H9 (cell line): ENCODE data around the gene HS3ST4. TPM values are rescaled to one million over a fixed set of nuclear protein-coding genes. Genes with fewer than 3 reads are reported as not detected.

Experiments used
- DNase-seq: peaks from one replicate; pipeline ENCODE4 v3.0.0-alpha.2; 2017
- H2AFZ ChIP-seq: one replicate; pipeline ENCODE4 v1.6.1; 2013; ENCODE audit warnings: mild to moderate bottlenecking, low read length, control low read depth, moderate library complexity
- H2AK5ac ChIP-seq: 2 replicates; pipeline ENCODE4 v1.6.1; 2013; ENCODE audit warnings: low read length, control low read depth, mixed read lengths; ENCODE audit not compliant: insufficient read length
- H2BK120ac ChIP-seq: one replicate; pipeline ENCODE4 v1.6.1; 2013; ENCODE audit warnings: low read depth, mild to moderate bottlenecking, low read length, control low read depth, inconsistent platforms; ENCODE audit not compliant: poor library complexity, severe bottlenecking
- H2BK12ac ChIP-seq: 2 replicates; pipeline ENCODE4 v1.6.1; 2013; ENCODE audit warnings: low read length, control low read depth, mixed read lengths, low read depth; ENCODE audit not compliant: insufficient read length
- H2BK15ac ChIP-seq: 2 replicates; pipeline ENCODE4 v1.6.1; 2013; ENCODE audit warnings: low read depth, low read length, control low read depth
- H2BK20ac ChIP-seq: one replicate; pipeline ENCODE4 v1.6.1; 2013; ENCODE audit warnings: low read depth, mild to moderate bottlenecking, low read length, control low read depth, inconsistent platforms; ENCODE audit not compliant: poor library complexity, severe bottlenecking
- H2BK5ac ChIP-seq: 2 replicates; pipeline ENCODE4 v1.6.1; 2013; ENCODE audit warnings: low read length, control low read depth, mixed read lengths; ENCODE audit not compliant: insufficient read length
- H3K14ac ChIP-seq: 2 replicates; pipeline ENCODE4 v1.6.1; 2013; ENCODE audit warnings: low read length, control low read depth; ENCODE audit not compliant: insufficient read depth
- H3K18ac ChIP-seq: 2 replicates; pipeline ENCODE4 v1.6.1; 2013; ENCODE audit warnings: low read depth, mild to moderate bottlenecking, mixed read lengths, low read length, control low read depth; ENCODE audit not compliant: insufficient read length
- H3K23ac ChIP-seq: 2 replicates; pipeline ENCODE4 v1.6.1; 2013; ENCODE audit warnings: low read length, control low read depth, mixed read lengths, low read depth; ENCODE audit not compliant: insufficient read length
- H3K23me2 ChIP-seq: 2 replicates; pipeline ENCODE4 v1.6.1; 2013; ENCODE audit warnings: low read depth, mild to moderate bottlenecking, mixed read lengths, low read length, control low read depth; ENCODE audit not compliant: insufficient read length, poor library complexity, severe bottlenecking
- H3K27ac ChIP-seq: 2 replicates; pipeline ENCODE4 v1.5.1; 2013; ENCODE audit warnings: low read length, control low read depth, mixed read lengths, low read depth; ENCODE audit not compliant: insufficient read length
- H3K27me3 ChIP-seq: 2 replicates; pipeline ENCODE4 v1.6.1; 2013; ENCODE audit warnings: low read length, control low read depth, inconsistent platforms; ENCODE audit not compliant: insufficient read depth
- H3K4ac ChIP-seq: 2 replicates; pipeline ENCODE4 v1.6.1; 2013; ENCODE audit warnings: low read depth, mild to moderate bottlenecking, control low read depth, inconsistent platforms, low read length, moderate library complexity
- H3K4me1 ChIP-seq: 2 replicates; pipeline ENCODE4 v1.6.1; 2013; ENCODE audit warnings: low read length, control low read depth, inconsistent platforms; ENCODE audit not compliant: insufficient read depth
- H3K4me2 ChIP-seq: 2 replicates; pipeline ENCODE4 v1.6.1; 2013; ENCODE audit warnings: low read length, control low read depth, mixed read lengths; ENCODE audit not compliant: insufficient read length, insufficient read depth
- H3K56ac ChIP-seq: 2 replicates; pipeline ENCODE4 v1.6.1; 2013; ENCODE audit warnings: low read depth, mild to moderate bottlenecking, mixed read lengths, low read length, control low read depth; ENCODE audit not compliant: insufficient read length
- H3K79me1 ChIP-seq: 2 replicates; pipeline ENCODE4 v1.6.1; 2013; ENCODE audit warnings: low read depth, mild to moderate bottlenecking, moderate library complexity, low read length, control low read depth, inconsistent platforms; ENCODE audit not compliant: insufficient read depth, poor library complexity, severe bottlenecking
- H3K79me2 ChIP-seq: 2 replicates; pipeline ENCODE4 v1.6.1; 2013; ENCODE audit warnings: low read length, control low read depth, inconsistent platforms; ENCODE audit not compliant: insufficient read depth
- H3K9ac ChIP-seq: 2 replicates; pipeline ENCODE4 v1.6.1; 2013; ENCODE audit warnings: low read length, control low read depth, mixed read lengths; ENCODE audit not compliant: insufficient read length; ENCODE audit errors: extremely low read depth
- H3K9me3 ChIP-seq: one replicate; pipeline ENCODE4 v1.6.1; 2013; ENCODE audit warnings: low read depth, low read length, inconsistent platforms; ENCODE audit not compliant: control insufficient read depth
- H3T11ph ChIP-seq: one replicate; pipeline ENCODE4 v1.6.1; 2013; ENCODE audit warnings: mild to moderate bottlenecking, low read length, control low read depth, inconsistent platforms
- H4K20me1 ChIP-seq: one replicate; pipeline ENCODE4 v1.6.1; 2013; ENCODE audit not compliant: control insufficient read depth, insufficient read length, insufficient read depth
- H4K5ac ChIP-seq: 2 replicates; pipeline ENCODE4 v1.6.1; 2013; ENCODE audit warnings: low read depth, mild to moderate bottlenecking, mixed read lengths, low read length, control low read depth; ENCODE audit not compliant: insufficient read length
- H4K8ac ChIP-seq: replicated peaks from 2 replicates; pipeline ENCODE4 v1.6.1; 2013; ENCODE audit warnings: low read length, control low read depth, mixed read lengths, low read depth; ENCODE audit not compliant: insufficient read length
- H4K91ac ChIP-seq: 2 replicates; pipeline ENCODE4 v1.6.1; 2013; ENCODE audit warnings: low read depth, mild to moderate bottlenecking, moderate library complexity, mixed read lengths, low read length, control low read depth; ENCODE audit not compliant: insufficient read length
- H3K27ac Mint-ChIP-seq, 3 experiments: 2 replicates in 2 of 3; 3 replicates in 1 of 3; pipeline ENCODE4 v1.8.0; 2020 to 2021; ENCODE audit warnings: mixed read lengths in 3 of 3, mild to moderate bottlenecking in 1 of 3, moderate library complexity in 1 of 3
- H3K27me3 Mint-ChIP-seq: 2 replicates; pipeline ENCODE4 v1.8.0; 2021; ENCODE audit warnings: low read depth, mild to moderate bottlenecking, moderate library complexity, mixed read lengths
- H3K36me3 Mint-ChIP-seq, 3 experiments: 2 replicates in 2 of 3; 3 replicates in 1 of 3; pipeline ENCODE4 v1.8.0; 2020 to 2021; ENCODE audit warnings: low read depth in 3 of 3, mixed read lengths in 3 of 3; ENCODE audit not compliant: insufficient read depth in 1 of 3
- H3K4me1 Mint-ChIP-seq, 2 experiments: 2 replicates each; pipeline ENCODE4 v1.8.0; 2020; ENCODE audit warnings: mixed read lengths in 2 of 2
- H3K4me3 Mint-ChIP-seq, 2 experiments: 2 replicates in 1 of 2; 3 replicates in 1 of 2; pipeline ENCODE4 v1.8.0; 2020 to 2021; ENCODE audit warnings: mild to moderate bottlenecking in 2 of 2, mixed read lengths in 2 of 2, moderate library complexity in 1 of 2
- H3K9me3 Mint-ChIP-seq, 2 experiments: 2 replicates in 1 of 2; 3 replicates in 1 of 2; pipeline ENCODE4 v1.8.0; 2020; ENCODE audit warnings: mild to moderate bottlenecking in 2 of 2, mixed read lengths in 2 of 2, moderate library complexity in 1 of 2
- CTCF ChIP-seq: fragments of 200-600 bp; sonication (generic); conservative IDR thresholded peaks from 3 replicates; pipeline ENCODE4 v1.8.0; 2021; ENCODE audit warnings: antibody characterized with exemption, mild to moderate bottlenecking
- WGBS: extraction: QIAGEN DNeasy Blood & Tissue Kit; methylation state at CpG from one replicate; pipeline ENCODE4 v1.1.7; 2013; ENCODE audit warnings: missing lambda C conversion rate, low lambda C conversion rate, mixed read lengths; ENCODE audit not compliant: insufficient read length; ENCODE audit errors: extremely low coverage; 5-methylcytosine and 5-hydroxymethylcytosine counted together
- total RNA-seq: library from RNA; stranded (reverse); gene quantifications from 2 replicates; pipeline ENCODE4 v1.2.1, GENCODE V29; 2021

The HS3ST4 gene
- total RNA-seq, 1 experiment from 2014 or later, result 1.7 TPM

- DNase-seq, result no peak
- H3K9ac ChIP-seq, result no peak overlapping the region
- no peaks in the 10 kb centered on the region for H4K20me1 ChIP-seq
- no peak overlapping the region for H4K8ac ChIP-seq
- no peak overlapping the region for H2BK12ac ChIP-seq
- WGBS, result no CpG with 5 or more reads among the region's 7 CpGs
- no peaks in the 10 kb centered on the region for H3K23me2 ChIP-seq
- H2BK20ac ChIP-seq, result no peak overlapping the region
- H4K91ac ChIP-seq, result no peak overlapping the region
- no peaks in the 10 kb centered on the region for H3K9me3 ChIP-seq
- H4K5ac ChIP-seq, result no peak overlapping the region
- H3K14ac ChIP-seq, result no peak overlapping the region
- peaks cover 5 to 10% of the 10 kb centered on the region in 2 experiments; a peak in 3 of 4 replicates for H3K4me1 Mint-ChIP-seq
- no peak overlapping the region for H2BK15ac ChIP-seq
- no peaks in the 10 kb centered on the region for H3K79me1 ChIP-seq
- TF ChIP-seq CTCF, result no peak
- H3T11ph ChIP-seq, result no peak overlapping the region
- no peak overlapping the region for H3K4me3 Mint-ChIP-seq
- H3K56ac ChIP-seq, result no peak overlapping the region
- 0 out of 2 replicates have a peak, but pooled peaks cover 2% of the 10 kb centered on the region for H3K4me1 ChIP-seq
- H3K27ac Mint-ChIP-seq, result no peak overlapping the region
- no peak overlapping the region for H3K23ac ChIP-seq
- H2BK5ac ChIP-seq, result no peak overlapping the region
- no peak overlapping the region for H2AK5ac ChIP-seq
- no peak overlapping the region for H2AFZ ChIP-seq
- H3K36me3 Mint-ChIP-seq, result no peaks in the 10 kb centered on the region
- no peak overlapping the region for H3K4ac ChIP-seq
- no peaks in the 10 kb centered on the region for H3K9me3 Mint-ChIP-seq
- no peak overlapping the region for H3K4me2 ChIP-seq
- peaks cover 26% of the 10 kb centered on the region for H3K27me3 Mint-ChIP-seq
- H3K18ac ChIP-seq, result no peak overlapping the region
- H3K27ac ChIP-seq, result no peak overlapping the region
- no peak overlapping the region for H2BK120ac ChIP-seq
- H3K79me2 ChIP-seq, result no peaks in the 10 kb centered on the region
- no peaks in the 10 kb centered on the region; the same call in 1 of the 2 replicates for H3K27me3 ChIP-seq
Observed at GRCh38 chr16:25699069-25699468, 7.3 kb downstream of the HS3ST4 start.
